NCI-H187 treated with DMSO at 0.1 percent for 48 hours (cell line): ENCODE results near the gene CBY2.
"Not testable (repeated sequence)": the region's sequence is repeated elsewhere in the genome, so short reads cannot be mapped to it uniquely, and the experiment has no call there.

ENCODE experiments used
- DNase-seq: peaks from one replicate; lab custom pipeline; 2025; lab: John Stamatoyannopoulos, UW

Gene CBY2

GRCh38 chr13:45742985-45743384, 40.9 kb downstream of the CBY2 start:
- DNase-seq = no peak

- no peak for DNase-seq
Observed at GRCh38 chr13:45744979-45745378, 42.9 kb downstream of the CBY2 start.

- no peak for DNase-seq
Observed at GRCh38 chr13:45747071-45747470, 45.0 kb downstream of the CBY2 start.

- DNase-seq = no peak
Observed at GRCh38 chr13:45748941-45749759, 47.0 kb downstream of the CBY2 start.

GRCh38 chr13:45750566-45750965, 48.4 kb downstream of the CBY2 start:
- DNase-seq = no peak

GRCh38 chr13:45751885-45752284, 49.8 kb downstream of the CBY2 start:
- DNase-seq = no peak

- DNase-seq = no peak
Observed at GRCh38 chr13:45752510-45752909, 50.4 kb downstream of the CBY2 start.

GRCh38 chr13:45756498-45756897, 54.4 kb downstream of the CBY2 start:
- DNase-seq = not testable (repeated sequence)

- not testable (repeated sequence) for DNase-seq
Observed at GRCh38 chr13:45757589-45757988, 55.5 kb downstream of the CBY2 start.

- DNase-seq = no peak
Observed at GRCh38 chr13:45763419-45763818, 61.3 kb downstream of the CBY2 start.
